HL-60 (cell line): ENCODE results near the gene CCL4.

Experiments
- SPI1 ChIP-seq: IDR thresholded peaks from 2 replicates; pipeline ENCODE4 v1.6.1; 2012; ENCODE audit warnings: low read depth, mild to moderate bottlenecking, borderline replicate concordance
- TF ChIP-seq, protein P1 (sequence below): IDR thresholded peaks from 2 replicates; pipeline ENCODE4 v1.6.1; 2012; ENCODE audit warnings: low read depth; ENCODE audit not compliant: insufficient replicate concordance
- TF ChIP-seq, protein P2 (sequence below): IDR thresholded peaks from one replicate; pipeline ENCODE4 v1.5.1; 2011; ENCODE audit warnings: low read length, control low read depth, inconsistent platforms; ENCODE audit not compliant: insufficient read depth

- TF ChIP-seq, protein P1, sequence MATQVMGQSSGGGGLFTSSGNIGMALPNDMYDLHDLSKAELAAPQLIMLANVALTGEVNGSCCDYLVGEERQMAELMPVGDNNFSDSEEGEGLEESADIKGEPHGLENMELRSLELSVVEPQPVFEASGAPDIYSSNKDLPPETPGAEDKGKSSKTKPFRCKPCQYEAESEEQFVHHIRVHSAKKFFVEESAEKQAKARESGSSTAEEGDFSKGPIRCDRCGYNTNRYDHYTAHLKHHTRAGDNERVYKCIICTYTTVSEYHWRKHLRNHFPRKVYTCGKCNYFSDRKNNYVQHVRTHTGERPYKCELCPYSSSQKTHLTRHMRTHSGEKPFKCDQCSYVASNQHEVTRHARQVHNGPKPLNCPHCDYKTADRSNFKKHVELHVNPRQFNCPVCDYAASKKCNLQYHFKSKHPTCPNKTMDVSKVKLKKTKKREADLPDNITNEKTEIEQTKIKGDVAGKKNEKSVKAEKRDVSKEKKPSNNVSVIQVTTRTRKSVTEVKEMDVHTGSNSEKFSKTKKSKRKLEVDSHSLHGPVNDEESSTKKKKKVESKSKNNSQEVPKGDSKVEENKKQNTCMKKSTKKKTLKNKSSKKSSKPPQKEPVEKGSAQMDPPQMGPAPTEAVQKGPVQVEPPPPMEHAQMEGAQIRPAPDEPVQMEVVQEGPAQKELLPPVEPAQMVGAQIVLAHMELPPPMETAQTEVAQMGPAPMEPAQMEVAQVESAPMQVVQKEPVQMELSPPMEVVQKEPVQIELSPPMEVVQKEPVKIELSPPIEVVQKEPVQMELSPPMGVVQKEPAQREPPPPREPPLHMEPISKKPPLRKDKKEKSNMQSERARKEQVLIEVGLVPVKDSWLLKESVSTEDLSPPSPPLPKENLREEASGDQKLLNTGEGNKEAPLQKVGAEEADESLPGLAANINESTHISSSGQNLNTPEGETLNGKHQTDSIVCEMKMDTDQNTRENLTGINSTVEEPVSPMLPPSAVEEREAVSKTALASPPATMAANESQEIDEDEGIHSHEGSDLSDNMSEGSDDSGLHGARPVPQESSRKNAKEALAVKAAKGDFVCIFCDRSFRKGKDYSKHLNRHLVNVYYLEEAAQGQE = no peak
- TF ChIP-seq SPI1 = no peak
- TF ChIP-seq, protein P2, sequence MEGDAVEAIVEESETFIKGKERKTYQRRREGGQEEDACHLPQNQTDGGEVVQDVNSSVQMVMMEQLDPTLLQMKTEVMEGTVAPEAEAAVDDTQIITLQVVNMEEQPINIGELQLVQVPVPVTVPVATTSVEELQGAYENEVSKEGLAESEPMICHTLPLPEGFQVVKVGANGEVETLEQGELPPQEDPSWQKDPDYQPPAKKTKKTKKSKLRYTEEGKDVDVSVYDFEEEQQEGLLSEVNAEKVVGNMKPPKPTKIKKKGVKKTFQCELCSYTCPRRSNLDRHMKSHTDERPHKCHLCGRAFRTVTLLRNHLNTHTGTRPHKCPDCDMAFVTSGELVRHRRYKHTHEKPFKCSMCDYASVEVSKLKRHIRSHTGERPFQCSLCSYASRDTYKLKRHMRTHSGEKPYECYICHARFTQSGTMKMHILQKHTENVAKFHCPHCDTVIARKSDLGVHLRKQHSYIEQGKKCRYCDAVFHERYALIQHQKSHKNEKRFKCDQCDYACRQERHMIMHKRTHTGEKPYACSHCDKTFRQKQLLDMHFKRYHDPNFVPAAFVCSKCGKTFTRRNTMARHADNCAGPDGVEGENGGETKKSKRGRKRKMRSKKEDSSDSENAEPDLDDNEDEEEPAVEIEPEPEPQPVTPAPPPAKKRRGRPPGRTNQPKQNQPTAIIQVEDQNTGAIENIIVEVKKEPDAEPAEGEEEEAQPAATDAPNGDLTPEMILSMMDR = no peak
Observed at GRCh38 chr17:36088670-36089338, 14.8 kb upstream of the CCL4 start.
